Neural cell (in vitro differentiated cells): ENCODE results near the gene TTR. TPM values are rescaled to one million over a fixed set of nuclear protein-coding genes. Genes with fewer than 3 reads are reported as not detected.

Experiments used
- H2AFZ ChIP-seq: fragments of 200-600, 300-800 bp; sonication (generic), shearing (Covaris generic); 2 replicates; pipeline ENCODE4 v1.6.0; 2014; ENCODE audit warnings: low read depth, mild to moderate bottlenecking, antibody characterized with exemption, low read length, moderate library complexity
- H3F3A ChIP-seq: fragments of 200-600 bp; shearing (Covaris generic); 2 replicates; pipeline ENCODE4 v1.6.1; 2016; ENCODE audit warnings: mild to moderate bottlenecking, moderate library complexity, mixed read lengths, antibody characterized with exemption, low read length; ENCODE audit not compliant: insufficient read depth, poor library complexity, severe bottlenecking
- H3K27ac ChIP-seq: fragments of 200-600, 300-800 bp; sonication (generic), shearing (Covaris generic); 2 replicates; pipeline ENCODE4 v1.5.1; 2014; ENCODE audit warnings: mild to moderate bottlenecking, low read length, moderate library complexity
- H3K27me3 ChIP-seq: fragments of 300-800, 200-600 bp; sonication (generic), shearing (Covaris generic); 2 replicates; pipeline ENCODE4 v1.6.0; 2014; ENCODE audit warnings: mild to moderate bottlenecking, low read depth, low read length, moderate library complexity; ENCODE audit not compliant: insufficient read depth
- H3K36me3 ChIP-seq: fragments of 300-800, 200-600 bp; sonication (generic), shearing (Covaris generic); 2 replicates; pipeline ENCODE4 v1.5.1; 2014; ENCODE audit warnings: mild to moderate bottlenecking, antibody characterized with exemption, low read length, moderate library complexity; ENCODE audit not compliant: insufficient read depth
- H3K4me2 ChIP-seq: fragments of 300-800, 200-600 bp; sonication (generic), shearing (Covaris generic); 2 replicates; pipeline ENCODE4 v1.6.0; 2014; ENCODE audit warnings: mild to moderate bottlenecking, low read length
- H3K4me3 ChIP-seq: fragments of 300-800, 200-600 bp; sonication (generic), shearing (Covaris generic); 2 replicates; pipeline ENCODE4 v1.5.1; 2014; ENCODE audit warnings: mild to moderate bottlenecking, low read length, moderate library complexity
- H3K79me2 ChIP-seq: fragments of 200-600 bp; shearing (Covaris generic); replicated peaks from 2 replicates; pipeline ENCODE4 v1.6.0; 2014; ENCODE audit warnings: mild to moderate bottlenecking, low read length, moderate library complexity; ENCODE audit not compliant: insufficient read depth
- H3K9ac ChIP-seq: fragments of 300-800, 200-600 bp; sonication (generic), shearing (Covaris generic); 2 replicates; pipeline ENCODE4 v1.6.1; 2016; ENCODE audit warnings: mild to moderate bottlenecking, low read length, mixed read lengths
- H3K9me2 ChIP-seq: fragments of 200-600 bp; shearing (Covaris generic); 2 replicates; pipeline ENCODE4 v1.6.1; 2016; ENCODE audit warnings: mild to moderate bottlenecking, low read length, mixed read lengths; ENCODE audit not compliant: insufficient read depth
- H3K9me3 ChIP-seq: fragments of 200-600, 300-800 bp; sonication (generic), shearing (Covaris generic); 2 replicates; pipeline ENCODE4 v1.6.1; 2016; ENCODE audit warnings: mild to moderate bottlenecking, mixed run types, low read length, moderate library complexity, mixed read lengths
- H4K20me1 ChIP-seq: fragments of 200-600 bp; shearing (Covaris generic); 2 replicates; pipeline ENCODE4 v1.6.1; 2016; ENCODE audit warnings: mild to moderate bottlenecking, mixed run types; ENCODE audit not compliant: insufficient read depth
- EP300 ChIP-seq: fragments of 450-650 bp; conservative IDR thresholded peaks from 2 replicates; pipeline ENCODE4 v1.6.1; 2014; ENCODE audit warnings: antibody characterized with exemption, mild to moderate bottlenecking, moderate library complexity; ENCODE audit not compliant: poor library complexity, severe bottlenecking
- EZH2 ChIP-seq: fragments of 200-600, 300-800 bp; shearing (Covaris generic), sonication (generic); IDR thresholded peaks from 2 replicates; pipeline ENCODE4 v1.6.1; 2014; ENCODE audit warnings: antibody characterized with exemption, low read length, borderline replicate concordance, mild to moderate bottlenecking; ENCODE audit not compliant: insufficient read depth, poor library complexity, severe bottlenecking
- MXI1 ChIP-seq: fragments of 450-650 bp; conservative IDR thresholded peaks from 2 replicates; pipeline ENCODE4 v1.6.1; 2014; ENCODE audit warnings: antibody characterized with exemption, mild to moderate bottlenecking; ENCODE audit not compliant: poor library complexity, severe bottlenecking
- POLR2AphosphoS5 ChIP-seq: IDR thresholded peaks from 2 replicates; pipeline ENCODE4 v1.6.1; 2012
- RAD21 ChIP-seq: fragments of 450-650 bp; conservative IDR thresholded peaks from 2 replicates; pipeline ENCODE4 v1.6.1; 2014; ENCODE audit warnings: antibody characterized with exemption, mild to moderate bottlenecking, moderate library complexity
- SMC3 ChIP-seq: fragments of 450-650 bp; conservative IDR thresholded peaks from 2 replicates; pipeline ENCODE4 v1.6.1; 2014; ENCODE audit warnings: antibody characterized with exemption, mild to moderate bottlenecking, moderate library complexity; ENCODE audit not compliant: poor library complexity
- TAF1 ChIP-seq: IDR thresholded peaks from 2 replicates; pipeline ENCODE4 v1.6.1; 2012; ENCODE audit warnings: low read depth
- polyA plus RNA-seq: library from polyadenylated mRNA; depleted of rRNA; stranded (reverse); fragments of >200 nt; gene quantifications from 2 replicates; pipeline ENCODE4 v1.2.3, GENCODE V29; 2014
- TF ChIP-seq, protein P1 (sequence below): IDR thresholded peaks from 2 replicates; pipeline ENCODE4 v1.6.1; 2012; ENCODE audit warnings: borderline replicate concordance
- TF ChIP-seq, protein P2 (sequence below): fragments of 450-650 bp; IDR thresholded peaks from 2 replicates; pipeline ENCODE4 v1.5.1; 2014; ENCODE audit warnings: antibody characterized with exemption, mild to moderate bottlenecking, moderate library complexity; ENCODE audit not compliant: poor library complexity, severe bottlenecking

The TTR gene
- polyA plus RNA-seq, 1 donor from 2014 or later, result not detected

DNA sequence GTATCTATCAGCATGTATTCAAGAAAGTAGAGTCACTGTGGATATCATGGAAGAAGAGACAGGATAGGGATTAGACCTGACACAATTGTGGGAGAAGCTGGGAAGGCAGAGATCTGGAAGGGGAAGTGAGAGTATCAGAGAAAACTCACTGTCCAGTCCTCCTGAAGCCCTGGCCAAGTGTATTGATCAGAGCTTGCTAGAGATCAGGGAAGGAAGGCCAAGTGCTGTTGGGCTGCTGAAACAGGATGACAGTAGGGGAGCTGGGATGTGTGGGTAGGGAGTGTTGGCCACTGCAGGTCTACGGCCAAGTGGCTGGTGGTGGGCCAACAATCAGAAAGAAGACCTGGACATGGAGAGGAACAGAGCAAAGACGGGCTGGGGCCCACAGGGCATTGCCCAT is 26.3 kb upstream of the TTR start:
- Histone ChIP-seq H3K9me3 (no peaks in the 10 kb centered on the region), H3K9me2 (no peaks in the 10 kb centered on the region), H3K4me2 (no peak overlapping the region), H3K4me3 (no peak overlapping the region), H3K36me3 (no peaks in the 10 kb centered on the region), H3K27me3 (no peaks in the 10 kb centered on the region), H3K9ac (no peak overlapping the region), H3F3A (no peaks in the 10 kb centered on the region), H3K79me2 (no peaks in the 10 kb centered on the region), H3K27ac (no peak overlapping the region), H2AFZ (no peak overlapping the region), H4K20me1 (no peaks in the 10 kb centered on the region)
- no peak for TF ChIP-seq EP300
- no peak for TF ChIP-seq TAF1
- TF ChIP-seq, protein P1, sequence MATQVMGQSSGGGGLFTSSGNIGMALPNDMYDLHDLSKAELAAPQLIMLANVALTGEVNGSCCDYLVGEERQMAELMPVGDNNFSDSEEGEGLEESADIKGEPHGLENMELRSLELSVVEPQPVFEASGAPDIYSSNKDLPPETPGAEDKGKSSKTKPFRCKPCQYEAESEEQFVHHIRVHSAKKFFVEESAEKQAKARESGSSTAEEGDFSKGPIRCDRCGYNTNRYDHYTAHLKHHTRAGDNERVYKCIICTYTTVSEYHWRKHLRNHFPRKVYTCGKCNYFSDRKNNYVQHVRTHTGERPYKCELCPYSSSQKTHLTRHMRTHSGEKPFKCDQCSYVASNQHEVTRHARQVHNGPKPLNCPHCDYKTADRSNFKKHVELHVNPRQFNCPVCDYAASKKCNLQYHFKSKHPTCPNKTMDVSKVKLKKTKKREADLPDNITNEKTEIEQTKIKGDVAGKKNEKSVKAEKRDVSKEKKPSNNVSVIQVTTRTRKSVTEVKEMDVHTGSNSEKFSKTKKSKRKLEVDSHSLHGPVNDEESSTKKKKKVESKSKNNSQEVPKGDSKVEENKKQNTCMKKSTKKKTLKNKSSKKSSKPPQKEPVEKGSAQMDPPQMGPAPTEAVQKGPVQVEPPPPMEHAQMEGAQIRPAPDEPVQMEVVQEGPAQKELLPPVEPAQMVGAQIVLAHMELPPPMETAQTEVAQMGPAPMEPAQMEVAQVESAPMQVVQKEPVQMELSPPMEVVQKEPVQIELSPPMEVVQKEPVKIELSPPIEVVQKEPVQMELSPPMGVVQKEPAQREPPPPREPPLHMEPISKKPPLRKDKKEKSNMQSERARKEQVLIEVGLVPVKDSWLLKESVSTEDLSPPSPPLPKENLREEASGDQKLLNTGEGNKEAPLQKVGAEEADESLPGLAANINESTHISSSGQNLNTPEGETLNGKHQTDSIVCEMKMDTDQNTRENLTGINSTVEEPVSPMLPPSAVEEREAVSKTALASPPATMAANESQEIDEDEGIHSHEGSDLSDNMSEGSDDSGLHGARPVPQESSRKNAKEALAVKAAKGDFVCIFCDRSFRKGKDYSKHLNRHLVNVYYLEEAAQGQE, result no peak
- TF ChIP-seq SMC3, result no peak
- TF ChIP-seq EZH2, result no peak
- no peak for TF ChIP-seq RAD21
- no peak for TF ChIP-seq MXI1
- TF ChIP-seq, protein P2, sequence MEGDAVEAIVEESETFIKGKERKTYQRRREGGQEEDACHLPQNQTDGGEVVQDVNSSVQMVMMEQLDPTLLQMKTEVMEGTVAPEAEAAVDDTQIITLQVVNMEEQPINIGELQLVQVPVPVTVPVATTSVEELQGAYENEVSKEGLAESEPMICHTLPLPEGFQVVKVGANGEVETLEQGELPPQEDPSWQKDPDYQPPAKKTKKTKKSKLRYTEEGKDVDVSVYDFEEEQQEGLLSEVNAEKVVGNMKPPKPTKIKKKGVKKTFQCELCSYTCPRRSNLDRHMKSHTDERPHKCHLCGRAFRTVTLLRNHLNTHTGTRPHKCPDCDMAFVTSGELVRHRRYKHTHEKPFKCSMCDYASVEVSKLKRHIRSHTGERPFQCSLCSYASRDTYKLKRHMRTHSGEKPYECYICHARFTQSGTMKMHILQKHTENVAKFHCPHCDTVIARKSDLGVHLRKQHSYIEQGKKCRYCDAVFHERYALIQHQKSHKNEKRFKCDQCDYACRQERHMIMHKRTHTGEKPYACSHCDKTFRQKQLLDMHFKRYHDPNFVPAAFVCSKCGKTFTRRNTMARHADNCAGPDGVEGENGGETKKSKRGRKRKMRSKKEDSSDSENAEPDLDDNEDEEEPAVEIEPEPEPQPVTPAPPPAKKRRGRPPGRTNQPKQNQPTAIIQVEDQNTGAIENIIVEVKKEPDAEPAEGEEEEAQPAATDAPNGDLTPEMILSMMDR, result no peak
- TF ChIP-seq POLR2AphosphoS5, result no peak

DNA sequence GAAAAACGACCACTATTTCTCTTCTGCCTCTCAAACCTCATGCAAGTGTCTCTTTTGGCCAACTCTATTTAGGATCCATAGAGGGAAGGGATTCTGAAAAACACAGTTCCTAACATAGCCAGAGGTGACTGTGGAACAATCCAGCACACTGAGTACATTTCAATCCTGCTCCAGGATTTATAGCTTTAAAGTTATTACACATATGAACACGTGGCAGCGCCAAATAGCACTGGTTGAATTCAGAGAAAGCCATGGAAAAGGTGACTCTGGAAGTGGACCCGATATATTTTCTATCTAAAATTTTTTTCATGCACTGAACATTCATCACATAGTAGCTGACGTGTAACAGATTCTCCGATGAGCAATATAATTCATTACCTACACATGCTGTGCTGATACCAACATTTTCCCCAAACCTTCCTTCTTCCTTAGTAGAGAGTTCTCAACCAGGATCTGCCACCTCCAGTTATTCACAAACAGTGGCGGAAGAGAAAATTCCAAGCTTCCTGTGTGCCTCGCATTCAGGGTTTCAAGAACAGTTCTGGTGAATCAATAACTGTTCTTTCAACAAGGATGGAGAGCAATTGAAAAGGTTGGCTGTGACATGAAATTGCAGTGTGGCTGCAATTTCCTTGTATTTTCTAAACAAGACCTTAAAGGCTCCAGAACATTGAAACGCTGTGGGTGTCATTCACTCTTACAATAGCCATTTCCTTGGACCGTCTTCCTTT is 25.7 kb upstream of the TTR start:
- H3K27me3 ChIP-seq, result no peaks in the 10 kb centered on the region
- H4K20me1 ChIP-seq, result no peaks in the 10 kb centered on the region
- no peaks in the 10 kb centered on the region for H3F3A ChIP-seq
- no peak for TF ChIP-seq RAD21
- TF ChIP-seq, protein P1, result no peak
- TF ChIP-seq, protein P2, result no peak
- H3K9ac ChIP-seq, result no peak overlapping the region
- H3K9me3 ChIP-seq, result no peaks in the 10 kb centered on the region
- H2AFZ ChIP-seq, result no peak overlapping the region
- H3K9me2 ChIP-seq, result no peaks in the 10 kb centered on the region
- no peak overlapping the region for H3K4me3 ChIP-seq
- no peaks in the 10 kb centered on the region for H3K36me3 ChIP-seq
- no peak overlapping the region for H3K27ac ChIP-seq
- H3K79me2 ChIP-seq, result no peaks in the 10 kb centered on the region
- no peak overlapping the region for H3K4me2 ChIP-seq
